ENCODE data around the gene UBQLN1. TPM values are rescaled to one million over a fixed set of nuclear protein-coding genes. Genes with fewer than 3 reads are reported as not detected.

UBQLN1 gene
- total and polyA plus RNA-seq, 2 donors (not counting 1 experiment from before 2014, with no cell fraction given), result 49.8 to 101 TPM

- Histone ChIP-seq H2AFZ (ENCODE audit: insufficient read depth, low read depth, low read length, poor library complexity, severe bottlenecking) (no peak overlapping the region), H3K27ac (ENCODE audit: low read length in 2 of 2) (no peak overlapping the region), H3K4me3 (ENCODE audit: control extremely low read depth in 1 of 5, extremely low read depth in 1 of 5, insufficient read depth in 1 of 5, low read depth in 2 of 5, low read length in 4 of 5) (no peak overlapping the region), H3K9ac (ENCODE audit: low read length) (no peak overlapping the region), H3K36me3 (replicated peaks in 1 of 2; ENCODE audit: control extremely low read depth in 1 of 2, control insufficient read depth in 1 of 2, extremely low read depth in 1 of 2, insufficient read depth in 2 of 2, low read length in 1 of 2) (peaks cover 14 to 53% of the 10 kb centered on the region in 2 experiments), H3K79me2 (ENCODE audit: control insufficient read depth, insufficient read depth, low read length) (peaks cover 63% of the 10 kb centered on the region), H3K4me1 (ENCODE audit: control insufficient read depth in 2 of 2, insufficient read depth in 2 of 2, low read length in 2 of 2) (no peaks in the 10 kb centered on the region), H3K4me2 (replicated peaks; ENCODE audit: low read depth, low read length, poor library complexity, severe bottlenecking) (no peak overlapping the region), H3K9me3 (ENCODE audit: control extremely low read depth in 1 of 3, control insufficient read depth in 2 of 3, insufficient read depth in 1 of 3, low read length in 2 of 3) (no peaks in the 10 kb centered on the region), H3K27me3 (replicated peaks in 1 of 4; ENCODE audit: control extremely low read depth in 1 of 4, control insufficient read depth in 3 of 4, insufficient read depth in 4 of 4, low read length in 3 of 4) (no peaks in the 10 kb centered on the region), H4K20me1 (ENCODE audit: control insufficient read depth, insufficient read depth, low read length, poor library complexity, severe bottlenecking) (peaks cover 58% of the 10 kb centered on the region)
- POLR2A ChIA-PET, result no interaction called here
- H3K27ac Mint-ChIP-seq, result no peak overlapping the region
- H3K9me3 Mint-ChIP-seq (ENCODE audit: insufficient read depth), result no peaks in the 10 kb centered on the region
- WGBS (ENCODE audit: insufficient coverage), result no CpG with 5 or more reads among the region's 2 CpGs
- no peak for DNase-seq
- no peak for TF ChIP-seq EZH2 (IDR thresholded peaks at IDR 0.05; ENCODE audit: borderline replicate concordance, insufficient read depth, low read depth, low read length, poor library complexity, severe bottlenecking)
- TF ChIP-seq CTCF (IDR thresholded peaks at IDR 0.05), result no peak
- H3K4me1 Mint-ChIP-seq, result peaks cover 7% of the 10 kb centered on the region
- CTCF ChIA-PET, result no interaction called here
- no peak for ATAC-seq (ENCODE audit: low read depth)
- no peak overlapping the region for H3K4me3 Mint-ChIP-seq
- no peaks in the 10 kb centered on the region for H3K27me3 Mint-ChIP-seq
- intact Hi-C loops (cut with micrococcal nuclease), result no loop called here
Observed at GRCh38 chr9:83681490-83681889, 26.3 kb downstream of the UBQLN1 start.

GRCh38 chr9:83680233-83680632 lies 27.5 kb downstream of the UBQLN1 start:
- DNase-seq (no peak), ATAC-seq (ENCODE audit: low read depth) (no peak)
- no CpG with 5 or more reads among the region's 1 CpG for WGBS (ENCODE audit: insufficient coverage)
- no peaks in the 10 kb centered on the region for H3K27me3 Mint-ChIP-seq
- peaks cover 14 to 63% of the 10 kb centered on the region in 2 experiments for H3K36me3 ChIP-seq (replicated peaks in 1 of 2; ENCODE audit: control extremely low read depth in 1 of 2, control insufficient read depth in 1 of 2, extremely low read depth in 1 of 2, insufficient read depth in 2 of 2, low read length in 1 of 2)
- H3K9me3 Mint-ChIP-seq (ENCODE audit: insufficient read depth), result no peaks in the 10 kb centered on the region
- no peak overlapping the region for H3K4me3 Mint-ChIP-seq
- H3K9me3 ChIP-seq (ENCODE audit: control extremely low read depth in 1 of 3, control insufficient read depth in 2 of 3, insufficient read depth in 1 of 3, low read length in 2 of 3), result no peaks in the 10 kb centered on the region
- no peak overlapping the region for H3K27ac Mint-ChIP-seq
- H3K9ac ChIP-seq (ENCODE audit: low read length), result no peak overlapping the region
- H3K27ac ChIP-seq (ENCODE audit: low read length in 2 of 2), result no peak overlapping the region
- H4K20me1 ChIP-seq (ENCODE audit: control insufficient read depth, insufficient read depth, low read length, poor library complexity, severe bottlenecking), result peaks cover 46% of the 10 kb centered on the region
- H2AFZ ChIP-seq (ENCODE audit: insufficient read depth, low read depth, low read length, poor library complexity, severe bottlenecking), result no peak overlapping the region
- H3K79me2 ChIP-seq (ENCODE audit: control insufficient read depth, insufficient read depth, low read length), result peaks cover 50% of the 10 kb centered on the region
- intact Hi-C loops (cut with micrococcal nuclease), result no loop called here
- no peak overlapping the region for H3K4me2 ChIP-seq (replicated peaks; ENCODE audit: low read depth, low read length, poor library complexity, severe bottlenecking)
- no peak for TF ChIP-seq CTCF (IDR thresholded peaks at IDR 0.05)
- no peak for TF ChIP-seq EZH2 (IDR thresholded peaks at IDR 0.05; ENCODE audit: borderline replicate concordance, insufficient read depth, low read depth, low read length, poor library complexity, severe bottlenecking)
- H3K27me3 ChIP-seq (replicated peaks in 1 of 4; ENCODE audit: control extremely low read depth in 1 of 4, control insufficient read depth in 3 of 4, insufficient read depth in 4 of 4, low read length in 3 of 4), result no peaks in the 10 kb centered on the region
- H3K4me3 ChIP-seq (ENCODE audit: control extremely low read depth in 1 of 5, extremely low read depth in 1 of 5, insufficient read depth in 1 of 5, low read depth in 2 of 5, low read length in 4 of 5), result no peak overlapping the region
- peaks cover 4% of the 10 kb centered on the region for H3K4me1 Mint-ChIP-seq
- no peaks in the 10 kb centered on the region for H3K4me1 ChIP-seq (ENCODE audit: control insufficient read depth in 2 of 2, insufficient read depth in 2 of 2, low read length in 2 of 2)
- ChIA-PET POLR2A (no interaction called here), CTCF (interaction anchor here (1.0 kb wide), 1 partner anchor 32 kb away, joined by 5 read pairs; no protein-coding TSS in a partner anchor)

All from B cell (primary cell).